Amygdala (tissue), 56 donors: Measurements from ENCODE around the gene MSANTD2.

ENCODE experiments used
- DNase-seq, 56 donors: peaks; one replicate each; lab custom pipeline; 2025; lab: John Stamatoyannopoulos, UW

MSANTD2 gene

DNA sequence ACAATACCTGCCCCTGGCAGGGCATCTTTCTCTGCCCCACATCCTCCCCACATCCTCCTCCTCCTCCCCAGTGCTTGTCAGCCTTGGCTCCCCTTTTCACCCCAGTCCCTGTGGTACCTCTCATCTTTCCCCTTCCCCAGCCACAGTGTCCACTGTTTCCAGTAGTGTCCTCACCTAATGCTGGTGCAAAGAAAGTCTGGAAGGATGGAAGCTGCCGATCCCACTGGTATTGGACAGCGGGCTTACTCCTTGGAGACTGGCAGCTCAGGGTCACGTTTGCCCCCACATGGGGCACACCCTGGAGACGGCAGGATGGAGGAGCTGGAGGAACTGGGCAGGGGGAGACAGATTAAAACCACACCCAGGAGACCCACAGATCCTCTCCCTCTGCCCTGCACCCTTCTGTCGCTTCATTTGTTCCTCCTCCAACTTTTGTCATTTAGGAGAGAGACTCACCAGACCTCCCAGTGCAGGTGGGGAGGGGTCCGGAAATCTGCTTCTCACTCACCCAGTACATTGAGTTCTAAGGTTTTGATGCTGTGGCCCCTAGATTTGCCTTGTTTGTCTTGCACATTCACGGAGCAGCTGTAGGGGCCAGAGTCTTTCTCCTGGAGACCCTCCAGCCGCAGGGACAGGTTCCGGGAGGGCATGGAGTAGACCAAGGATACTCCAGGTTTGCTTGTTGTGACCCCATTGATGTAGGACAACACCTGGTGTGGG lies 44.0 kb downstream of the MSANTD2 start:
- no peak for DNase-seq

DNA sequence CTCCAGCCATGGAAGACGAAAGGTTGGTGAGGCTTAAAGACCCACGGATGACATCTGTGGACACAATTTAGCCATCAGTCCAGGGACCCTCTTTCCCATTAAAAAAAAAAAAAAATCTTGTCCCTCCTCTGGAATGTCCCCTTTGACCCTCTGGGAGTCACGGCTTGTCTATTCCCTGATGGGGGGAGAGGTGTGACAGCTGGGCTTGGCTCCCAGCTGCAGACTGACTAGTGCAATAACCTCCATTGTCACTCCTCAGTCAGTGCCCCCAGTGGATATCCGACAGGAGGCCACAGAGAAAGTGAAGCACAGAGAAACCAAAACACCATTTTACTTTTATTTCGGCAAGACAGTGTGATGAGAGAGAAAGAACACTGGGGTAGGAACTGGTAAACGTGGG lies 45.5 kb downstream of the MSANTD2 start:
- DNase-seq, result no peak

DNA sequence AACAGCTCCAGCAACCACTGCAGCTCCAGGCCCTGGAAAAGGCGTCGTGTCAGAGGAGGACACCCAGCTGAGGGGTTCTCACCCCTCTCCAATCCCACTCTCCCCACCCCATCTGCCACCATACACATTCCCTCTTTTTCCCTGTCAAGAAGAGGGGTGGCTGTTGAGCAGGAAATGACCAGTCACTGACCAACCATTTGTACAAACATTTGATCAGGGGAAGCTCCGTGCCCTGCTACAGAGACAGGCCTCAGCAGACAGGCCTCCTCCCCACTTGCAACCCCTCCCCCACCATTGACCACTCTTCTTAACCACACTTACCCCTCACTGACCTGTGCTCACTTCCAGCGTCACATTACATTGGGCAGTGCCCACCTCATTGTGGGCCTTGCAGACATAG lies 45.9 kb downstream of the MSANTD2 start:
- no peak for DNase-seq

DNA sequence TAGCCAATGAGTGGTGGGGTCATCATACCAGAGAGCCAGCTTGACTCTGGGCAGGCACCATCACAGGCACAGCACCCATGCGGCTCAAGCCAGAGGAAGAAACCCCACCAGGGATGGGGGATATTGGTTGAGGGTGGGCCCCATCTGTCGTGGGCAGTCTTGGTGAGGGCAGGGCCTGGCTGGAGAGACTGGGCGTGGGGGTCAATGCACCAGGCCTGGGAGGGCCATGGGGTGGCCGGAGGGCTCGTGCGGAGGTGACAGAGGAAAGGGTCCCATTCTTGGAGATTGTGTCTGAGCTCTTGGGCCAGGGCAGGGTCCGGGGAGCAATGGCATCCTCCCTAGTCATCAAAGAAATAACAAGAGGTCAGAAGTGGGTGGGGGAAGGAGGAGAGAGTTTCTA lies 46.6 kb downstream of the MSANTD2 start:
- DNase-seq, result no peak

DNA sequence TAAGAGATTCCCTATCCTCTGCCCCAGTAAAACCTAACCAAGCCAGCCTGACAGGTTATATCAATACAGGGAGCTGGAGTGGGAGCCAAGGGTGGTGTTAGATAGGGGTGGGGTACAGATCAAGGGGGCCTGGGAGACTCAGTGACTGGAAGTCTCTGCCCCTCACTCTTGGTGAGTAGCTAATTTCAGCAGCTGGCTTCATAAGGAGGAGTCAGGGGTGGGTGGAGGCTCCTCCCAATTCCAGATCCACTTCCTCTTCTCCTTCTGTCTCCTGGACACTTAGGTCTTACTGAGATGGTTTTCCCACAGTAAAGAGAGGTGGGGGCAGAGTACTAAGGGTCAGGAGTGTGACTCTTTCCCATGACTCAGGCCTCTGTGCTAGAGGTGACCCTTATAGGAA lies 47.0 kb downstream of the MSANTD2 start:
- no peak for DNase-seq

DNA sequence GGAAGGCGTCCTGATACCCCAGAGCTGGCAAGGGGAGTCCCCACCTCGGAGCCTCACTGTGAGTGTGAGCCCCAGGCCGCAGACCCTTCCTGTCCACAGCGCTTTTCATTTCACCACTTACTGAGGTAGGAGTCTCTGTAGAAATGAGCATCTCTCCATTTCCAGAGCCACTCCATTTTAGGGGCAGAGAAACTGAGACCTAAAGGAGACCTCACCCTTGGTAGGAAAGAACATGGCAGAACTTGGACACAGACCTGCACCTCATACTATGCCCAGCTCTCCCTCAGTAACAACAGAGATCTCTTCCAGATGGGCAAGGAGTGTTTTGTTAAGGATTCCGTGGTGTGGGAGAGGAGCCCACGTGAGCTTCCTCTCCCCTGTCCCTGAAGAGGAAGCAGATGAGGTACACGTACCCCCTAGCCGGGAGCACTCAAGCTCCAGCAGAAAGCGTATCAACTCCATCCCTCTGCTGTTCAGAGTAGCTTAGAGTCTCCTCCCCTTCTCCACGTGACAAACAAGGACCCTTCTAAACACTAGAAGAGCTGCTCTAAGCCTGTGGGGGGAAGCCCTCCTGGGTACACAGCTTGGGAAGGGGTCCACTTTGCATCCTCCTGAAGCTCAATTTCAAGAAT lies 47.6 kb downstream of the MSANTD2 start:
- no peak for DNase-seq

DNA sequence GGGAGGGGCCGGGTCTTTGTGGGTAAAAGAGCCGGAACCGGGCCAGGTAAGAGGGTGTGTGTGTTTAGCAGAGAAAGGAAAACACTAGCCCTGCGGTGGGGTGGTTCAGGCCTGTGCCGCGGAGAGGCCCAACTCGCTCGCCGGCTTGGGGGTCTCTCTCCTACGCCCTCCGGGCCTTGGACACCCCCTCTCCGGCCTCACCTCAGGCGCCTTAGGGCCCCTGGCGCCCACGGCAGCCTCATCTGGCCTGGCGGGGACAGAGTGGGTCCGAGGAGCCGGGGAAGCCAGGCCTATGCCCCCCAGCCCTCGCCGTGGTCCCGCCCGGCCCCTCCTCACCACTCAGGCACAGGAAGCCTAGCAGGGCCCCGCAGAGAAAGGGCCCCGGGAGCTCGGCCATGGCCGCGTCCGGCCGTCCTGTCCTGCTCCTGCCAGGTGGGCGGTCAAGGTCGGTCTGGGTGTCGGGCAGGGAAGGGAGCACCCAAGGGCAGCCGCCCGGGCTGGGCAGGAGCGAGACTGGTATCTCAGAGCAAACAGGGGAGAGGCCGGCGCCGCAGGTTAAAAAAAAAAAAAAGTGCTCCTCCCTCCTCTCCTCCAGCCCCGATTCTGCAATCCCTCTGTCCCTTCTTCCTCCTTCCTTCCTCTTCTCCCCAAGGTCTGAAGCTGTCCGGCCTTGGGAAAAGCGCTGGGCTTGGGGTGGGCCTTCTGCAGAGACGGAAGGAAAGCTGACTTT lies 48.3 kb downstream of the MSANTD2 start, which contains the start of gene VSIG2:
Gene VSIG2, minus strand, starts transcription at position 515 of the 730 bp plus-strand sequence. Its CDS starts 118 bp downstream, at position 397.
- no peak for DNase-seq

DNA sequence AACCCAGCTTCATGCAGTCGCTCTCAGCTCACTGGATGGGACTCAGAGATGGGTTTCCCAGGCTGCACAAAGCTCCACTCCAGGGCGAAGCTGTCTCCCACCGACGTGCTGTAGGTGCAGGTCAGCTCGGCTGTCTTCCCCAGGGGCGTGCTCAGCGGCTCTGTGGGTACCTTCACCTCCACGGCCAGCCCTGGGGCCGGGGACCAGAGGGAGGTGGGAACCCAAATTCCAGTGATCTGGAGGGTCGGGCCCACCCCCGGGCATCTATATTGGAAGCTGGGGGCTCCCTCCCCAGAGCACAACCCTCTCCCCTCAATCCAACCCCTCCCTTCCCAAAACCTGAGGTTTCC lies 48.8 kb downstream of the MSANTD2 start:
- DNase-seq, result no peak

DNA sequence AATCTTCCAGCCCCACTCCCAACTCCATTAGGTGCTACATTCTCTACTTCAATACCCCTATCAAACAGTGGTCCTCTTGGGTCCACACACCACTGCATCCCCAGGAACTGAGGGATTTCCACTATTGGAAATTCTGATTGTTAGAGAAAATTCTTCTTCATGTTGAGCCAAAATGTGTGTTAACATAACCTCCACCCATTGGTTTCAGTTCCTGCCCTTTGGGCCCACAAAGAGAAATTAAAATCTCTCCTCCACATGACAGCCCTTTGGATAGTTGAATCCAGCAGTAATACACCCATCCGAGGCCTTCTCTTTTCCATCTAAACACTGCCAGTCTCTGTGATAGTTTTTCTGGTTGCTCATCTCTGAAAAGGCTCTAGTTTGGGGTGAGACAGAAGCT lies 50.3 kb downstream of the MSANTD2 start:
- no peak for DNase-seq

DNA sequence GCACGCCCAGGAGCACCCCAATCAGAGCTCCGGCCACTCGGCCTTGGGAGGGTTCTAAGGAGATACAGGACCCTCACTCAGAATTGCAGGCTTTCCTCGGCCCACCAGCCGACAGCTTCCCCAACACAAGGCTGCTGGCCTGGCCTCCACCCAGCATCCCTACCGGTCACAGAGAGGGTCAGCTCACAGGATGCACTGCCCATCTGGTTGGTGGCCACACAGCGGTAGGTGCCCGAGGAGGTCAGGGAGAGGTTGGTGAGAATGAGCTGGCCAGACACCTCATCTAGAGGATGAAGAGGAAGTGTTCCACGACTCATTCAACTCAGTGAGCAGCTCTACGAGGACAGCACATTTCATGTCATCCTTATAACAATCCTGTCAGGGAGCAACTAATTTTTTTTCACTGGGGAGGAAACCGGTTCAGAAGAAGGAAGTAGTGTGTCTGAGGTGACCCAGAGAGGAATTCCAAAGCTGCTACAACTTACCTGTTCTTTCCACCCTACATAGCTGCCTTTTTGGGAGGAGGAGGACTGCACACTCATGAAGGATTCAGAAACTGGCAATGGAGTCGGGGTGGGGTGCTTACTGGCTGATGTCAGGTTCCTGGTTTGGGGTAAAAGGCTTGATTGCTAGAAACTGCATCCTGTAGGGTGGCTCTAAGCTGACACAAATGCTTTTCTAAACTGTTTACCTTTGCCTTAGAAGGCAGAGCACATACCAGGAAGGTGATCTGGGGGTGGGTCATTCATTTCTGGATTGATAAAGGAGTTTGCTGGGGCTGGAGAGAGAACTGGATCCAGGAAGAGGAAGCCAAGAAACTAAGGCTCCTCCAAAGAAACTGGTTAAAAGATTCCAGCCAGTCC lies 51.5 kb downstream of the MSANTD2 start:
- no peak for DNase-seq

DNA sequence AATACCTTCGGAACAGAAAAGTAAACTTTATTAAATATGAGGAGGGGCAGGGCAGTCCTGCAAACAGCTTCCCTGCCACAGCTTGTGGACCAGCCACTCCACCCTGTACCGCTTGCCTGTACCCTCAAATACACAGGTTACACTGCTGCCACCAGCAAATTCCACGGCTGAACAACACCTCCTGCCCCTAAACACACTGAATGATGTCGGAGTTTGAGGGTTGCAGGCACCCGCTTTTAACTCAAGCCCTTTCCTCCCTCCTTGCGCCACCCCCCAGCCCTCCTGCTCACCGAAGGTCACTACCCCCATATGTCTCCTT lies 52.1 kb downstream of the MSANTD2 start:
- DNase-seq, result no peak

DNA sequence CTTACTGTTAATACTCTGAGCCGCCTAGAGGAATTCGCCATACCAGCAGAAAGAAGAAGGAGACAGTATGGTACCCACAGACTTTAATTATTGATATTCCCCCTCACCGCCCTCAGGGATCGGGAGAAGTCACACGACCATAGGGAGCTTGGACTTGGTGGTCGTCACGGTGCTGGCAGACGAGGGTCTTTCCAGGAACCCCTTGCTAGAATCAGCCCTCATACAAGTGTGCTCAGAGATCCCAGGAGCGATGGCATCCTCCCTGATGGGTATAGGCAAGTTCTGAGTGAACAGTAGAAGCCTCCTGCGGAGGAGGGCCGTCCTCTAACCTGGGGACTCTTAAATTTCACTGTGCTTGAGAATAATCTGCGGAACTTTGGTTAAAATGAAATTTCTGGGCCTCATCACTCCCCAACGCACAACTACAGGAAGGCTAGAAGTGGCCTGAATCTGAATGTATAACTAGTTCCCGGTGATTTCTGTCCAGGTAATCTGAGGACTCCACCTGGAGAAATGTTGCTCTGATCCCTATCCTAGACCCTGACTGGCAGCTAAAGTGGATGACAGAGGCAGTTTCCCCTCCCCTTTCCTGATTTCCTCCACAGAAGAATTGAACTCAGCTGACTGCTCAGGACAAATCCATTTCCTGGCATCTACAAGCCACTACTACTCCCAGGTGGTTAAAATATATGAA lies 52.7 kb downstream of the MSANTD2 start:
- no peak for DNase-seq

DNA sequence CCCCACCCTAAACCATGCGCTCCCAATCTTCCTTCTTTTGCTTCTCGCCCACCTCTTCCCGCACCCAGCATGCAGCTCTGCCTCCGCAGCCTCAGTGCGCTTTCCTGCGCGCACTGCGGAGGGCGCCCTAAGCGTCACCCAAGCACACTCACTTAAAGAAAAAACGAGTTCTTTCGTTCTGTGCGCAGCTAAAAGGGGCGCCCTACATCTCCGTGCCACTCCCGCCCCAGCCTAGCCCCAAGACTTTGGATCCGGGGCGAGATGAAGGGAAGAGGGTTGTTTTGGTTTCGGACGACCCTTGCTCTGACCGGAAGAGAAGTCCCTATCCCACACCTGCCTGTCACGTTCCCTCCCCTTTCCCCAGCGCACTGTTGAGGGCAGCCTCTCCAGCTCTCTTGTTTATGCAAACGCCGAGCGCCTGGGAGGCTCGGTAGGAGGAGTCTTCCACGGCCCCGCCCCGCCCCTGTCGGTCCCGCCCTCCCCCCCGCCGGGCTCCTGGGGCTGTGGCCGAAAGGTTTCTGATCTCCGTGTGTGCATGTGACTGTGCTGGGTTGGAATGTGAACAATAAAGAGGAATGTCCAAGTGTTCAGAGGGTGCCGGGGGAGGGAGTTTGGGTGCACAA lies 53.5 kb downstream of the MSANTD2 start:
- DNase-seq, result peak in 3 of 56 donors; percentile 16 to 36 (median 25)

DNA sequence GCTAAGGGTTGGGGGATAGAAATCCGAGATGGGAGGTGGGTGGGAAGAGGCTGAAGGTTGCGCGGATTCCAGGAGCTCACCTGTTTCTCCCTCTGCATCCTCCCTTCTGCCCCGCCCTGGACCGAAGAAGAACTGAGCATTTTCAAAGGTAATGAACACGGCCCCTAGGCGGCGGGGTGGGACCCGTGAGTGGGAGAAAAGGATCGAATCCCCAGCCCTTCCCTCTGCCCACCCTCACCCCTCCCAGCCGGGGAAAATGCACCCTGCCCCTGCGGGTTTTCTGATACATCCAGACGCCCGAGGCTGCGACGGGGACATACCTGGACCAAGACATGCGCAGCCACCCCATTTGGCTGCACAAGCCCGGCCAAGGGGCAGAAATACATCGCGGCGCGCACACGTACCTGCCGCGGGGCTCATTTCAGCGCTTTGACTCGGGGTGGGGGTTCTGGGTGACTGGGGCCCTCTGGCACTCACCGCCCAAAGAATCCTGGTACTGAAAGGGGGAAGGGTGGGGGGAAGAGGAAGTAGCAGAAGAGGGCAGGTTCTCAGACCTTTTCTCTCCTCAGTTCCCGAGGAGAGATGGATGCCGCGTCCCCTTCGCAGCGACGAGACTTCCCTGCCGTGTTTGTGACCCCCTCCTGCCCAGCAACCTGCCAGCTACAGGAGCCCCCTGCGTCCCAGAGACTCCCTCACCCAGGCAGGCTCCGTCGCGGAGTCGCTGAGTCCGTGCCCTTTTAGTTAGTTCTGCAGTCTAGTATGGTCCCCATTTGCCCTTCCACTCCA lies 54.2 kb downstream of the MSANTD2 start:
- DNase-seq, result no peak

DNA sequence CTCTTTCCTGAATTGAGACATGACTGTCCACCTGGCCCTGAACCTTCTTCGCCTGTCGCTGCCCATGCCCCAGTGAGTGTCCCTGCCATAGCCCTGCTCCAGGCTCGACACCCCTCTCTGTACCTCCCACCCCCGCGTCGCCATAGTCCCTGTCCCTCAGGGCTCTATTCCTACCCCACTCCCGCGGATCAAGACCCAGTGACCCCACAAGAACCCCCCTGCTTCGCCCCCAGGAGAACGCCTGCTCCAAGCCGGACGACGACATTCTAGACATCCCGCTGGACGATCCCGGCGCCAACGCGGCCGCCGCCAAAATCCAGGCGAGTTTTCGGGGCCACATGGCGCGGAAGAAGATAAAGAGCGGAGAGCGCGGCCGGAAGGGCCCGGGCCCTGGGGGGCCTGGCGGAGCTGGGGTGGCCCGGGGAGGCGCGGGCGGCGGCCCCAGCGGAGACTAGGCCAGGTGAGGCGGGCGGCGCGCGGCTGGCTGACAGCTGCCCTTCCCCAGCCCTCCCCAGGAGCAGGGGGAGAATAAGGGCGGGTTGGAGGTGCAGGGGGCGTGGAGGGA lies 54.9 kb downstream of the MSANTD2 start:
- no peak for DNase-seq

DNA sequence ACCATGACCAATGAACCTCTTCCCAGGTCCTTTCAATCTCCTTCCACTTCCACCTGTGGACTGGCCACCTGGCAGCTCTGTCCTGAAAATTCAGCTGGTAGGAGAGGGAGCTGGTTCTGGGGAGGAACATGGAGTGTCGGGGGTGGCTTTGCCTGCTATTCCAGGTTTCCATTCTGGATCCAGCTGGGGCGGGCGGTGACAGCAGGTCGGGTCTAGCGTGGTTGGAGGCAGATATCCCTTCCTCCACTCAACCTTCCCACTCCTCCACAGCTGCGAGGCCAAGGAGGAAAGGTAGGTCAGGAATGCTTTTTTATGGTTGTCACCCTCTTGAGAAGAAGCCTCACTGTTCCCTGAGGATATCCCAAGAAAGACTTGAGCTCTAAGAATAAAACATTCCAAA lies 57.2 kb downstream of the MSANTD2 start:
- DNase-seq, result no peak

DNA sequence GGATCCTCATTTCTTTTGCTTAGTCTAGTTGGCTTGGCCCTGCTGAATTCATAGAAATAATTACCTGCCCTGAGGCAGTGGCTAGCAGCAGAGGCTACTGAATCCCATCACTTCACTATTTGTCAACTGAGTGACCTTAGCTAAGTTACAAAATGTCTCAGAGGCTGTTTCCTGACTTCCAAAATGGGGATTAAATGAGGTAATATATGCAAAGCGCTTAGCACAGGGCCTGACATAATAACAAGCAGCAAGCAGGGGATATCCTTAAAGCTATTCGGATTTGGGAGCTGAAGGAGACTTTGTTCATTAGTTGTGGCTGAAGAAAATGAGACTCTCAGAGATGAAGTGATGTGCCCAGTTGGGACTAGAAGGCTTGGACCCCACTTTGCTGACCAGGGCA lies 57.7 kb downstream of the MSANTD2 start:
- DNase-seq, result no peak

DNA sequence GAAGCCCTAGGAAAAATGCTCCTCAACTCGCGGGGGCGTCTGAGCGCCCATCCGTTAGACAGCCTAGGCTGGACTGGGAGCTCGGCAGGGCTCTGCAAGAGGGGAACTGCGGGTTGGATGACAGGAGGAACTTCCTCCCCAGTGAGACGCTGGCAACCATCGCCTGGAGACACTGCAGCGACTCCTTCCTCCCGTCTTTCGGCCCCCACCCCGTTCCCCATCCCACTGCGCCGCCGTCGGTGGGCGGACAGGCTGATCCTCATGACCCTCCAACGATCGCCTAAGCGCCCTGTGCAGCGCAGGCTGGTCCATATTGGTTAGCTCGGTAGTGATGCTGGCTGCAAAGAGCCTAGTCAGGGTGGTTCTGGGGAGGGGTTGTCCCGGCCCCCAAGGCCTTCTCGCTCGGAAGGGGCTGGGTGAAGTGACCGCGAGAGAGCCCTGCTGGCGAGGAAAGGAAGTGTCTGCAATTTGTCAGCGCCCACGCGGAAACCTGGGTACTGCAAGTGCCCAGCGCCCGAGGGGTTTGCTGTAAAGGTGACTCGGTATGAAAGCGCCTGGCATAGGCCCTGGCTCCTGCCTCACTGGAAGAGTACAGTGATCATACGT lies 59.8 kb downstream of the MSANTD2 start:
- DNase-seq, result peak in 7 of 56 donors; percentile 20 to 44 (median 29)
